Bladder microvascular endothelial cell (primary cell): ENCODE measurements around the gene FOXD3. TPM values are rescaled to one million over a fixed set of nuclear protein-coding genes. Genes with fewer than 3 reads are reported as not detected.

Experiments
- total RNA-seq: library from RNA; depleted of rRNA; stranded (reverse); fragments of >200 nt; gene quantifications from 2 replicates; pipeline ENCODE4 v1.2.3, GENCODE V29; 2014

Gene FOXD3
- total RNA-seq: not detected in 2 replicates

DNA sequence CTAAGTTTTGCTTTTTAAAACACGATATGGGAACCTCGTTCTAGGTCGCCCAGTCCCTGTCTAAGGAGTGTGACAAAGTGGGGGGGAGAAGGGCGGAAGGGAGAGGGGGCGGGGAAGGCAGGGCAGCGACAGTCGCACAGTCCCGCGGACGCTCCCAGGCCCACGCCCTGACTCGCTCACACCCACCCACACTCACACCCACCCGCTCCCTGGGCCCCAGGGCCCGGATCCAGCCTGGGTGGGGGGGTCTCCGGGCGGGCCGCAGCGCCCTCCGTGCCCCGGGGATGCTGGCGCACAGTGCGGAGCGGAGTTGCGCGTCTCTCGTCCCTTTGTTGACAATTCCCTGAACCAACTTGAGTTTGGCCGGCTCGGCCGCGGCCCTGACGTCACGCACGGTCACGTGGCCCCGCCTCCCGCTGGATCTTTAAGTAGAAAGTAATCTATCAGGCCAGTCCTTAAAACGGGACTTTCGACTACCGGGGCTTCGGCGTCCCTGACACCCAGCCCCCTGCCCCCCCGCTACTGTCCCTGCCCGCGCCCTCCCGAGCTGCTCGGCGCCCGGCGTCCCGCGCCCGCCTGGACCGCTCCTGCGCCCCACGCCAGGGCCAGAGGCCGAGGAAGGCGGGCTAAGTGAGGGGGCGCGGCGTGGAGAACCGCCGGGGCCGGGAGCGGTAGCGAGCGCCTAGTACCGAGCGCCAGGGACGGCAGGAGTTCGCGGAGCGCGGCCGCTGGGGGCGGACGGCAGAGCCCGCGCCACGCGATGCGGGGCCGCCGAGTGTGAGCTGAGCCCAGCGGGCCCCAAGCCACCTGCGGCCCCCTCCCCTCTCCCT, at the start of gene FOXD3:
Gene FOXD3 (plus strand): TSS at position 454 of the 830 bp plus-strand sequence. CDS start 492 bp downstream, outside the sequence.

DNA sequence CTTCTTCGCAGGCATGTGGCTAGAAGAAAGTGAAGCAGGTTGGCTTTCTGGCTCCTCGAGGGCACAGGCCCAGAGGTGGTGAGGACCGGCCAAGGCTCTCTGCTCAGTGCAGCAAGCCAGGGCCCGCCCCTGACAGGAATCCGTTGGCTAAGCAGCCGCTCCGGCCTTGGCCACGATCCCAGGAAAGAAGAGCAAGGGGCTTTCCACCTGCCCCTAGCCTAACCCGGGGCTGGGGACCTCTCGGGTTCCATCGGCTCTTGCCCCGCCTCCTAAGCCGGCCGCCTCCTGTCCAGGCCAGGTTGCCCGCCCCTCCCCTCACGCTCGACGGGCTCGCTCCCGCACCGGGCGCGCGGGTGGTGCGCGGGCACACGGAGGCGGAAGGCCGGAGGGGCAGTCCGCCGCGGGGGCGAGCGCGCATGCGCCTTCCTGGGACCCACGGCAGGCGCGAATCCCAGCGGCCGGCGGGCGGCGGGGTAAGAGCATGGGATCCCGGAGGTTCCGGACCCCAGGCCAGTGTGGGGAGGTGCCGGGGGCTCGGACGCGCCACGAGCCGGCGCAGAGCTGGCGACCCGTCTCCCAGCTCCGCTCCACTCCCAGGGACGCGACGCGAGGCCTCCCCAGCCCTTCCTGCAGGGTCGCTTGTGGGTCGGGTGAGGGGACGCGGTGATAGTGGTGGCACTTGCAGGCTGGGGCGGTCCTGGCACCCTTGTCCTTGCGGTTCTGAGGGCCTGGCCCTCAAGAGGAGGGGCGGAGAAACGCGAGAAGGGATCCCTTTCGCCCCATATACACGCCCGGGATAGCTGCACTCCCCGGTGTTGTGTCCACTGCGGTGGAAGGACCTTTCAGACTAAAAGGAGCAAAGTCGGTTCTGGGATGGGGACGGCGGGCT, 45.1 kb downstream of the FOXD3 start, which contains the start of gene ALG6:
Gene ALG6 (plus strand): TSS at position 413 of the 889 bp plus-strand sequence. CDS start 3,351 bp downstream, outside the sequence.

Other genes starting within 250 kb of the FOXD3 start
- 11.5 and 20.3 TPM in 2 replicates for gene ALG6, start 45.1 kb downstream of the FOXD3 start, total RNA-seq
- 16.9 and 20.4 TPM in 2 replicates for gene ITGB3BP, start 200.7 kb downstream of the FOXD3 start, total RNA-seq
- gene EFCAB7, start 201.0 kb downstream of the FOXD3 start, total RNA-seq: 2.6 and 4.8 TPM in 2 replicates